Measurements from ENCODE around the gene CRACR2A. TPM values are rescaled to one million over a fixed set of nuclear protein-coding genes. Genes with fewer than 3 reads are reported as not detected.
A peak's percentile ranks its signal among the peaks of the same experiment; 100 is the strongest.

CRACR2A gene
- total RNA-seq, 1 donor from 2014 or later, result 0.82 TPM

GRCh38 chr12:3617565-3617964, 135.3 kb downstream of the CRACR2A start:
- H3K36me3 Mint-ChIP-seq (ENCODE audit: low read depth), result no peaks in the 10 kb centered on the region
- no peak for TF ChIP-seq CTCF (IDR thresholded peaks at IDR 0.05)
- H3K9me3 Mint-ChIP-seq (ENCODE audit: low read depth), result no peaks in the 10 kb centered on the region
- H3K27ac Mint-ChIP-seq (ENCODE audit: unreplicated experiment), result no peak overlapping the region
- no peak overlapping the region for H3K4me3 Mint-ChIP-seq (ENCODE audit: unreplicated experiment)
- H3K27me3 Mint-ChIP-seq (ENCODE audit: low read depth), result peaks cover 14% of the 10 kb centered on the region
- no peaks in the 10 kb centered on the region for H3K4me1 Mint-ChIP-seq (ENCODE audit: low read depth)
- no peak for DNase-seq (ENCODE audit: low spot score)

- DNase-seq (ENCODE audit: low spot score), result no peak
- TF ChIP-seq CTCF (IDR thresholded peaks at IDR 0.05), result no peak
- H3K36me3 Mint-ChIP-seq (ENCODE audit: low read depth), result no peaks in the 10 kb centered on the region
- H3K27me3 Mint-ChIP-seq (ENCODE audit: low read depth), result peaks cover 15% of the 10 kb centered on the region
- H3K27ac Mint-ChIP-seq (ENCODE audit: unreplicated experiment), result no peak overlapping the region
- H3K9me3 Mint-ChIP-seq (ENCODE audit: low read depth), result no peaks in the 10 kb centered on the region
- H3K4me1 Mint-ChIP-seq (ENCODE audit: low read depth), result no peaks in the 10 kb centered on the region
- no peak overlapping the region for H3K4me3 Mint-ChIP-seq (ENCODE audit: unreplicated experiment)
Measured at GRCh38 chr12:3615862-3616261, 137.0 kb downstream of the CRACR2A start.

GRCh38 chr12:3614806-3615466, 138.0 kb downstream of the CRACR2A start:
- no peak overlapping the region for H3K4me3 Mint-ChIP-seq (ENCODE audit: unreplicated experiment)
- H3K9me3 Mint-ChIP-seq (ENCODE audit: low read depth), result no peaks in the 10 kb centered on the region
- H3K27ac Mint-ChIP-seq (ENCODE audit: unreplicated experiment), result no peak overlapping the region
- no peak for DNase-seq (ENCODE audit: low spot score)
- H3K36me3 Mint-ChIP-seq (ENCODE audit: low read depth), result no peaks in the 10 kb centered on the region
- H3K27me3 Mint-ChIP-seq (ENCODE audit: low read depth), result peaks cover 12% of the 10 kb centered on the region
- no peak for TF ChIP-seq CTCF (IDR thresholded peaks at IDR 0.05)
- no peaks in the 10 kb centered on the region for H3K4me1 Mint-ChIP-seq (ENCODE audit: low read depth)

- H3K36me3 Mint-ChIP-seq (ENCODE audit: low read depth), result peaks cover 2% of the 10 kb centered on the region
Measured at GRCh38 chr12:3613641-3614395, 139.1 kb downstream of the CRACR2A start.

More at GRCh38 chr12:3613641-3614395, 139.1 kb downstream of the CRACR2A start:
- no peak overlapping the region for H3K27ac Mint-ChIP-seq (ENCODE audit: unreplicated experiment)
- no peak overlapping the region for H3K4me3 Mint-ChIP-seq (ENCODE audit: unreplicated experiment)
- TF ChIP-seq CTCF (IDR thresholded peaks at IDR 0.05), result no peak
- no peaks in the 10 kb centered on the region for H3K4me1 Mint-ChIP-seq (ENCODE audit: low read depth)
- peaks cover 15% of the 10 kb centered on the region for H3K27me3 Mint-ChIP-seq (ENCODE audit: low read depth)
- DNase-seq (ENCODE audit: low spot score), result peak; percentile 37
- H3K9me3 Mint-ChIP-seq (ENCODE audit: low read depth), result peaks cover 10% of the 10 kb centered on the region
